Activated CD4-positive, alpha-beta T cell treated with anti-CD3 and anti-CD28 coated beads, Interleukin-10, Interleukin-2, amounts not matched to agents 100 ng/mL and 50 ng/mL, durations not matched to agents 16 hours and 8 hours (primary cell): ENCODE measurements around the gene MRPL37.
"Not testable (repeated sequence)": the region's sequence is repeated elsewhere in the genome, so short reads cannot be mapped to it uniquely, and the experiment has no call there.

Experiments used
- DNase-seq: peaks from one replicate; pipeline ENCODE4 v3.0.0-alpha.2; 2020

MRPL37 gene

DNA sequence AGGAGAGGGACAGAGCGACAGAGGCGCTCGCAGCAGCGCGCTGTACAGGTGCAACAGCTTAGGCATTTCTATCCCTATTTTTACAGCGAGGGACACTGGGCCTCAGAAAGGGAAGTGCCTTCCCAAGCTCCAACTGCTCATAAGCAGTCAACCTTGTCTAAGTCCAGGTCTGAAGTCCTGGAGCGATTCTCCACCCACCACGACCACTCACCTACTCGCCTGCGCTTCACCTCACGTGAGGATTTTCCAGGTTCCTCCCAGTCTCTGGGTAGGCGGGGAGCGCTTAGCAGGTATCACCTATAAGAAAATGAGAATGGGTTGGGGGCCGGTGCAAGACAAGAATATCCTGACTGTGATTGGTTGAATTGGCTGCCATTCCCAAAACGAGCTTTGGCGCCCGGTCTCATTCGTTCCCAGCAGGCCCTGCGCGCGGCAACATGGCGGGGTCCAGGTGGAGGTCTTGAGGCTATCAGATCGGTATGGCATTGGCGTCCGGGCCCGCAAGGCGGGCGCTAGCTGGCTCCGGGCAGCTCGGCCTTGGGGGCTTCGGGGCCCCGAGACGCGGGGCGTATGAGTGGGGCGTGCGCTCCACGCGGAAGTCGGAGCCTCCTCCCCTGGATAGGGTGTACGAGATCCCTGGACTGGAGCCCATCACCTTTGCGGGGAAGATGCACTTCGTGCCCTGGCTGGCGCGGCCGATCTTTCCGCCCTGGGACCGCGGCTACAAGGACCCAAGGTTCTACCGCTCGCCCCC, at the start of gene MRPL37, which contains the start of gene CYB5RL:
MRPL37 (plus strand) TSS at position 403 of the 754 bp plus-strand sequence; CDS start at position 480, 77 bp downstream.
CYB5RL (minus strand) TSS at position 266 of the 754 bp plus-strand sequence. CDS start 4,414 bp downstream, outside the sequence.
- DNase-seq = peak; percentile 97

- DNase-seq = no peak
Measured at GRCh38 chr1:54151013-54151412, 49.0 kb upstream of the MRPL37 start.

DNA sequence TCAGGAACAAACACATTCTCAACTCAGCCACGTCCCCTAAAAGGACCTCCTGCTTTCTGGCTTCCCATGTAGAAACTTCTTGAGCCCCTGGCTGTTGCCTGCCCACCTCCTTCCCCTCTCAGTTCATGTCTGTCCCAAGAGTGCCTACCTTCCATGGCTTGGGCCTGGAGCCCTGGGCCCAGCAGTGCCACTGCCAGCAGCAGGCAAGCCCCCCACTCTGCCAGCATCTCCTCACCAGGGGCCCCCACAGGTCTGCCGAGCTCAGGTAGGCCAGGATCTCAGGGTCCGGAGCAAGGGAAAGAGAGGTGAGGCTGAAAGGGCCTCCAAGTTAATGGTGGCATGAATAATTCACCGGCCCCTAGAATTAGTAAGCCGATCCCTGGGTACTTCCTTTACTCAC, 47.3 kb upstream of the MRPL37 start, which contains the start of gene CDCP2:
CDCP2 (minus strand) TSS at position 305 of the 400 bp plus-strand sequence; CDS start at position 227, 78 bp downstream.
- DNase-seq = no peak

GRCh38 chr1:54153535-54154439, 46.2 kb upstream of the MRPL37 start:
- no peak for DNase-seq

DNA sequence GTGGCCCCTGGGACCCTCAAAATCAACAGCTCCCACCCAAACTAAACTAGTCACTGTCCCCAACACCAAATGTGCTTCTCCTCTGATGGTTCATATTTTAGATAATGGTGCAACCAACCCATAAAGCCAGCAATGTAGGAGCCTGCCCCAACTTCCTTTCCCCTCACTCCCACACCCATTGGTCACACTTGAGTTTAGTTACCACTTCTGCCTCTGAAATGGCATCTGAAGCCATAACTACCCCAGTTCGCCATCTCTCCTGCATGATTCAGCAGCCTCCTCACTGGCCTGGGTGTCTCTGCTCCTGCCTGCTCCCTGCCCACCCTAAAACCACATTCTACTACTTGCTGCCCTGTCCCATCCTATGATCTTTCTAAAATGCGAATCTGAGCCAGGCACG, 43.8 kb upstream of the MRPL37 start:
- DNase-seq = no peak

- no peak for DNase-seq
Measured at GRCh38 chr1:54156986-54157385, 43.0 kb upstream of the MRPL37 start.

- DNase-seq = no peak
Measured at GRCh38 chr1:54157401-54157800, 42.6 kb upstream of the MRPL37 start.

- no peak for DNase-seq
Measured at GRCh38 chr1:54158071-54158470, 41.9 kb upstream of the MRPL37 start.

- DNase-seq = no peak
Measured at GRCh38 chr1:54159733-54160316, 40.1 kb upstream of the MRPL37 start.

DNA sequence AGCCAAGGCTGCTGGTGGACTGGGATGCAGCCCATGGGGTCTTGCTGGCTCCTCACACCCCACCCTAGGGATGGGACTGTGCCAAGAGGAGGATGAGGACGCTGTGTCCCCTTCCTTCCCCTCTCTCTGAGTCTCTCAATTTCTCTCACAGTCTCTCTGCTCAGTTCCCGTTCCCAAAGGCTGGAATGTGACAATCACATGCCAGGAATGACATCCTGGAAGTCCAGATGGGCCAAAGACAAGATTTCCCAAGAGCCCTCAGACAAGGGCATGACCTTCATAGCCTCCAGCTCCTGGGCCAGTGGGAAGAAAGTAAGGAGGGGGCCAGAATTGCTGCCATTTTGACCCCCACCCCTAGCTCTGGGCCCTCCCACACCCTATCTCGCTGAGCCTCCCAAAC, 39.6 kb upstream of the MRPL37 start:
- no peak for DNase-seq

GRCh38 chr1:54161495-54162168, 38.3 kb upstream of the MRPL37 start:
- no peak for DNase-seq

GRCh38 chr1:54163051-54163450, 36.9 kb upstream of the MRPL37 start:
- DNase-seq = no peak

DNA sequence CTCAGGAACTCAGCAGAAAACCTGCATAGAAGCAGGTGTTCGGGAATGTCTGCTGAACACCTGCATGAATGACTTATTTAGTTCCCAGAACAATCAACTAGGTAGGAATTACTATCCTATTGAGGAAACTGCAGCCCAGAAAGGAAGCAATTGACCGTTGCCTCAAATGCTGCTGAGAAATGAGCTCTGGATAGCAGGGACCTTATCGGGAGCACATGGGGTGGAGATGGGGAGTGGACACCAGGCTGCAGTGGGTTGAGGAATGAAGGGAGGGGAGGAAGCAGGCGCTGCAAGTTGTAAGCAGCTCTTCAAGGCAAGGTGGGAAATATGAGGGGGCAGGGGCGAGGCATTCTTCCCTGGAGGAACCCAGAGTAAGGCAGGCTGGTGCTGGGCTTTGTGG, 36.4 kb upstream of the MRPL37 start:
- DNase-seq = no peak

GRCh38 chr1:54165146-54165545, 34.8 kb upstream of the MRPL37 start:
- DNase-seq = no peak

DNA sequence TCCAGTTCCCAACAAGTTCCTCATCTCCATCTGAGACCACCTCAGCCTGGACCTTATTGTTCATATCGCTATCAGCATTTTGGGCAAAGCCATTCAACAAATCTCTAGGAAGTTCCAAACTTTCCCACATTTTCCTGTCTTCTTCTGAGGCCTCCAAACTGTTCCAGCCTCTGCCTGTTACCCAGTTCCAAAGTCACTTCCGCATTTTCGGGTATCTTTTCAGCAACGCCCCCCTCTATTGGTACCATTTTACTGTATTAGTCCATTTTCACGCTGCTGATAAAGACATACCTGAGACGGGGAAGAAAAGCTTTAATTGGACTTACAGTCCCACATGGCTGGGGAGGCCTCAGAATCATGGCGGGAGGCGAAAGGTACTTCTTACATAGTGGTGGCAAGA, 33.6 kb upstream of the MRPL37 start:
- not testable (repeated sequence) for DNase-seq

- DNase-seq = no peak
Measured at GRCh38 chr1:54167422-54168139, 32.4 kb upstream of the MRPL37 start.

DNA sequence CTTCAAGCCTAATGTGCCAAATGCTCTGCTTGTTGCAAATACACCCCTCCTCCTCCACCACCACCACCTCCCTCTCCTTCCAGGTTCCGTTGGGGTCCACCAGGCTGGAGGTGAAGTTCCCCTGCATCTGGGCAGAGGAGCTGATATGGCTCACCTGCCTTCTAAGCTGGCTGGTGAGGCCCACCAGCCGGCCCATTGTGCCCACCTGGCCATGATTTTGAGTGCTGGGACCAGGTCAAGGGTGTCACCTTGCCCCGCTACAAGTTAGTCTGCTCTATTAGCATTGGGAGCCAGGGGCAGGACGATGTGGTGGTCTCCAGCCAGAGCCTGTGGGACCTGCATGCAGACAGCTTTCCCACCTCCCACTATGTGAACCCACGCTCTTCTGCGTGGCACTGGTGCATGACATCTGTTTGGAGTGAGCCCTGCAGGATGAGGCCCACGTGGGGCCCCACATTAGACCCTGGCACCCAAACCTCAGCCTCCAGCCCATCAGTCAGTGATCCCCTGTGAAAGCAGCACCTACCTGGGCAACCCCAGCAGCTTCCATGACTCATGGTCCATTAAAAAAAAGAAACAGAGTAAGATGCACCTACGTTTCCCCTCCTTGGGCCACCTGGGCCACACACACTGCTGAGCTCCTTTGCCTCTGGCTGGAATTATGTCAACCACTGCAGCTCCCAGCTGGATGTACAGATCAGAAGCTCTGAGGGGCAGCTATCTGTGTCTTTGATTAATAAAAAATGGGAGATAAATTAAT, 31.6 kb upstream of the MRPL37 start:
- DNase-seq = no peak

DNA sequence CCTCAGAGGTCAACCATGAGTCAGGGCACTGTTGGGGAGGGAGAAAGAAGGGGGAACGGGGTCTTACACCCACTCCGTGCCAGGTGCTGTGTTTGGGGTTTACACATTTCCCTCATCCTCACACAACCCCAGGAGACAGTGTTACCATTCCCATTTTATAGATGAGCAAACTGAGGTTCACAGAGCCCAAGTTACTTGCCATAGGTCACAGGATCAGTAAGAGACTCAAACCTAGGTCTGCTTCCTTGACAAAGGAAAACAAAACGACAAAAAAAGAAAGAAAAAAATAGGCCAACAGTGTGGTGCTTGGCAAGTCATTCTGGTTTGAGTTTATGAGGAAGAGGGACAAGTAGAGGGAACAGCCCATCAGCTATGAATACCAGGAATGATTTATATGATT, 30.9 kb upstream of the MRPL37 start:
- DNase-seq = no peak

- DNase-seq = no peak
Measured at GRCh38 chr1:54171016-54171415, 29.0 kb upstream of the MRPL37 start.

DNA sequence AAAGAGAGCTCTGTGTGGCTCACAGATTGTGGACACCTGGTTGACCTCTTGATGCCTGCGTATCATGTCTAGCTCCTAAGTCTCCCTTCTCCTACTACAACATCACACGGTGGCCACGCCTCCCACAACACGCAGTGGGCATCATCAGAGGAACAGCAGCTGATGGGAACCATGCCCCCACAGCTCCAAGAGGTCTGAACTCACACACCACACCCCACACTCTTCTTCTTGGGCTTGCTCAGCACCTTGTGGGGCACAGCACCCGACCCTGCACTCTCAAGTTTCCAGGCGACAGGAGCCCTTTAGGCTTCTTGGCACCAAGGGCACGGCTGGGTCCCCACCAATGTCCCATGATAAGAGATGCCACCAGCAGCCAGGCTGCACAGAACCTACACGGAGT, 28.4 kb upstream of the MRPL37 start:
- no peak for DNase-seq
